Amniotic stem cell (primary cell): ENCODE measurements around the gene SOX18.
A peak's percentile ranks its signal among the peaks of the same experiment; 100 is the strongest.
"Not testable (repeated sequence)": the region's sequence is repeated elsewhere in the genome, so short reads cannot be mapped to it uniquely, and the experiment has no call there.

ENCODE experiments used
- DNase-seq: peaks from one replicate; lab custom pipeline; 2025; lab: John Stamatoyannopoulos, UW

SOX18 gene

DNA sequence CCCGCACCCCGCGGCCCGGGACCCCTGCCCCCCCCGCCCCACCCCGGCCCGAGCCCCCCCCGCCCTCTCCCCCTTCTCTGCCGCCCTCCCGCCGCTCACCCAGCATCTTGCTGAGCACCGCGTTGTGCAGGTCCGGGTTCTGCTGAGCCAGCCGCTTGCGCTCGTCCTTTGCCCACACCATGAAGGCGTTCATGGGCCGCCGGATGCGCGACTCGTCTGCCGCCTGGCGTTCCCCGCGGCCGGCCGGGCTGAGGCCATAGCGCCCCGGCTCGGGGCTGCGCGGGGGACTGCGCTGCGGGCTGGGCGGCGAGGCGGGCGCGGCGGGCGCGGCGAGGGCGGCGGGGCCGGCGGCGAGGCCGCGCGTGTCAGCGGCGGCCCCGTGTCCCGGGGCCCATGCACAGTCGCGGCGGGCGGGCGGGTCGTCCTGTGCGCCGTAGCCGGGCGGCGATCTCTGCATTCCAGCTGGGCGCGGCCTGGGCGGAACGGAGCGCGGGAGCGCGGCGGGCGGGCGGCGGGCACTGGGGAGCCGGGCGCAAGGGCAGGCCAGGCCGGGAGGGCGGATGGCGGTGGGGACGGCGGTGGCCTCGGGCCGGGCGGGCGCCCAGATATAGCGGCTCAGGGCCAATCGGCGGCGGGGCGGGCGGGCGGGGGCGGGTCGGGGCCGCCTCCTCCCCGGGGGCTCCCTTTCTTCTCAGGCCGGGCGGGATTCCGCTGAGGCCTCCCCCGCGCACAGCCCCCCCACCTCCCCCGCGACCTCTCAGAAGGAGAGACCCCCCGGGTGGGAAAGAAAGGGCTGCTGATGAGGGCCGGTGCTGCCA is at the start of gene SOX18:
SOX18 (minus strand) TSS at position 580 of the 818 bp plus-strand sequence; CDS start at position 457, 123 bp downstream.
- DNase-seq: no peak

DNA sequence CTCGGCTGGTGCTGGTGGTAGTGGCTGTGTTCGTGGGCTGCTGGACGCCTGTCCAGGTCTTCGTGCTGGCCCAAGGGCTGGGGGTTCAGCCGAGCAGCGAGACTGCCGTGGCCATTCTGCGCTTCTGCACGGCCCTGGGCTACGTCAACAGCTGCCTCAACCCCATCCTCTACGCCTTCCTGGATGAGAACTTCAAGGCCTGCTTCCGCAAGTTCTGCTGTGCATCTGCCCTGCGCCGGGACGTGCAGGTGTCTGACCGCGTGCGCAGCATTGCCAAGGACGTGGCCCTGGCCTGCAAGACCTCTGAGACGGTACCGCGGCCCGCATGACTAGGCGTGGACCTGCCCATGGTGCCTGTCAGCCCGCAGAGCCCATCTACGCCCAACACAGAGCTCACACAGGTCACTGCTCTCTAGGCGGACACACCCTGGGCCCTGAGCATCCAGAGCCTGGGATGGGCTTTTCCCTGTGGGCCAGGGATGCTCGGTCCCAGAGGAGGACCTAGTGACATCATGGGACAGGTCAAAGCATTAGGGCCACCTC is 49.1 kb upstream of the SOX18 start:
- no peak for DNase-seq

DNA sequence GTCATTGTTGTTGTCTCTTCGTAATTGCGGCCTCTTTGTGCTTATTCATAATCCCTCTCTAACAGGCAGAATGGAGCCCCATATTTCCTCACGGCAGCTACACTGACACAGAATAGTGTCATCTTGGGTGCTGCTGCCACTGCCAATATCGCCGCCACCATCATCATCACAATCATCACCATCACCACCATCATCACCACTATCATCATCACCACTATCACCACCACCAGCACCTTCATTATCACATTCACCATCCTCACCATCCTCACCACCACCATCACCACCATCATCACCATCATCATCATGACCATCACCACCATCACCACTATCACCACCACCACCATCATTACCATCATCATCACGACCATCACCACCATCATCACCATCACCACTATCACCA is 47.1 kb upstream of the SOX18 start:
- no peak for DNase-seq

DNA sequence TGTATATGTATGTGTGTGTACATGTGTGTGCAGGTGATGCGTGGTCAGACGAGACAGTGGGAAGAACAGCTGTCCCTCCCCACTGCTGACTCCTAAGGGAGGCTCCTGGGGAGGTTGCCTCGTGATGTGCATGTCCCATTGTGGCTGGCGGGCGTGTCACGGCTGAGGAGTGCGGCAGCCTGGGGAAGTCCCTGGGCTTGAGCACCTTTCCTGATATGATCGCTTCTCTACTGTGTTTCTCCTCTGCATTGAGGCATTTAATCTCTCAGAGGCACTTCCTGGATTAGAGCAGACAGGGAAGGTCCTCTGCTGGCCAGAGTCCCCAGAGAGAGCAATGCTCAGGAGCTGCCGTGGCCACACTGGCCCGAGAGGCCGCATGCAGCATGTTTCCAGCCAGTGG is 46.5 kb upstream of the SOX18 start:
- DNase-seq: no peak

DNA sequence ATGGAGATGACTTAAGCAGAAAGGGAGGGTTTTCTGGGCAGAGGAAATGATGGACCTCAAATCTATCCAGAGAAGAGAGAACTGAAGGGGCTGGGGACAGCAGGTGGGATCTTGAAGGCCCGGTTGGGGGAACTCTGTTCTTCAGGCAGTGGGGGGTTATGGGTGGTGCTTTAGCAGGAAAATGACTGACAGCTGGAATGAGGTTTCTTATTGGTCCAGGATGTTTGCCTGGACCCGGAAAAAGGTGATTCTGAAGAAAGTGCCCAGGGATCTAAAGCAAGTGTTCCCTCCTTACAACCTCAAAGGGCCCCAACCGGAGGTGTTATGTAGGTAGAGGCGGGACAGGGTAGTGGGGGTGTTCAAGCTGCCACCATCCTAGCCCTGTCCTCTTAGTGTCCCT is 46.0 kb upstream of the SOX18 start:
- DNase-seq: no peak

DNA sequence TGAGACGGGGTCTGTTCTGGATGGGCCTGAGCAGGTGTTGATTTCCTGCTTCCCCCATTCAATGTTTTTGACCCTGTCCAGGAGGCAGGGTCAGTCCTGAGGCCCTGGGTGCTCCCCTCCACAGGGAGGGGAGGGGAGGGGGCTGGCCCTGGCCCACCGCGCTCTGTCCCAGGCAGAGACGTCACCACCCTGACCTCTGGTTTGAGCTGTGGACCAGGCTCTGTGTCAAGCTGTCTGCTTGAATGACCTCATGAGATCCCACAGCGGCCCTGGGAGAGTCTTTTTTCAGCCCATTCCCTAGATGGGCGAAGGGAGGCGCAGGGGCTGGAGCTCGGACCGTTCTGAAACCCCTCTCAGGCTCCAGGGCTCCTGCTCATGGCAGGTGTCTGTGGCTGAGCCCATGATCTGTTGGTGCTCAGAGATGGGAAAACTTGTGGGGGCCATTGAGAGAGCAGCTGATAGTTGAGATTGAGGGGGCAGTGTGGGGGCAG is 43.6 kb upstream of the SOX18 start:
- DNase-seq: no peak

DNA sequence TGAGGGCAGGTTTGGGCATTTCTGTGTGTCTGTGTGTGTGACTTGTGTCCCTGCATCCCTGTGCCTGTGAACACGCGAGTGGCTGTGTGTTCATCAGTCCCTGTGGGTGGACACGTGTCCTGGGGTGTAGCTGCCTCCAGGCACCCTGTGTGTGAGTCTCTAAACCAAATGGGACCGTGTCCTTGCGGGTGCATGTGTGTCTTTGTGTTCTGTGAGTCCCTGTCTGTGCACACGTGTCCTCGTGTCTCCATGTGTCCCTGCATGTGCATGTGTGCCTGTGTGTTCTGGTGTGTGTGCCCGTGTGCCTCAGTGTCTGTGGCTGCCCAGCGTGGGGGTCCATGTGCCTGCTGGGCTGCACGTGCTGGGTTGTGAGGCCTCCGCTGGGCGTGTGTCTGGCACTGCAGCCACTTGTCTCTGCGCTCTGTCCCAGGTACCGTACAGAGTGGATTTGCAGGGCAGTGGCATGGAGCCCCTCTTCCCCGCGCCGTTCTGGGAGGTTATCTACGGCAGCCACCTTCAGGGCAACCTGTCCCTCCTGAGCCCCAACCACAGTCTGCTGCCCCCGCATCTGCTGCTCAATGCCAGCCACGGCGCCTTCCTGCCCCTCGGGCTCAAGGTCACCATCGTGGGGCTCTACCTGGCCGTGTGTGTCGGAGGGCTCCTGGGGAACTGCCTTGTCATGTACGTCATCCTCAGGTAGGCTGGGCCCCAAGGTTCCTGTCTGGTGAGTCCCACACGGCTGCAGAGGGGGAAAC is 43.0 kb upstream of the SOX18 start:
- DNase-seq: no peak

DNA sequence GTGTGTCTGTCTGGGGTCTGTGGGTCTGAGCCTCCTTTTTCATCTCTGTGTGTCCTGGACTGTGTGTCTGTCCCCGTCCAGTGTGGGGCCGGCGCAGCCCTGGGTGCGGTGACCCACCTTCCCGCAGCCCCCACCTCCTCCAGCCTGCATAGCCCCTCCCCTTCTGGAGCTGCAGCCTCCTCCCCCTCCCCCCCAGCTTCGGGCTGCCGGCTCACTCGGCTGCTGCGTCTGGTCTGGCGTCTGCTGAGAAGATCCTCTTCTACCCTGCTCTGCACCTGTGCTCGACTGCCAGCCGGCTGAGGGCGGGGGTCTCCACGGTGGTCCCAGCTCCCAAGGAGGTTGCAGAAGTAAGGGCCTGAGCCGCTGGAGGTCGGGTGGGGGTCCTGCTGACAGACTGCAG is 42.3 kb upstream of the SOX18 start:
- no peak for DNase-seq

DNA sequence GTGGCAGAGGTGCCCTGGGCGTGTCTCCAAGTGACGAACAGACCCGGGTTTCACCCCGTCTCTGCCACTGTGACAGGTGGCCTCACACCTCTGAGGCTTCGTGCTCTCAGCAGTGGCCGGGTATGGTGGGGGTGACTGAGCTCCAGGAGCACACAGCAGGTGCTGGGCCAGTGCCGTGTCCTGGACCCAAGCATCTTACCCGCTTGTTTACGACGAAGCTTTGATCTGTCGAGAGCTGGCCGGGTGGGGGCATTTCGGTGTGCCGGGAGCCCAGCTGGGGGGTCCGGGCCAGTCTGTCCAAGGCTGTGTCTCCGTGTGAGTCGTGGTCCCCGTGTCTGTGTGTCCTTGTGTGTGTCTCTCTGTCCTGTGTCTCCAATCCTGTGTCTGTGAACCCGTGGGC is 41.9 kb upstream of the SOX18 start:
- no peak for DNase-seq

DNA sequence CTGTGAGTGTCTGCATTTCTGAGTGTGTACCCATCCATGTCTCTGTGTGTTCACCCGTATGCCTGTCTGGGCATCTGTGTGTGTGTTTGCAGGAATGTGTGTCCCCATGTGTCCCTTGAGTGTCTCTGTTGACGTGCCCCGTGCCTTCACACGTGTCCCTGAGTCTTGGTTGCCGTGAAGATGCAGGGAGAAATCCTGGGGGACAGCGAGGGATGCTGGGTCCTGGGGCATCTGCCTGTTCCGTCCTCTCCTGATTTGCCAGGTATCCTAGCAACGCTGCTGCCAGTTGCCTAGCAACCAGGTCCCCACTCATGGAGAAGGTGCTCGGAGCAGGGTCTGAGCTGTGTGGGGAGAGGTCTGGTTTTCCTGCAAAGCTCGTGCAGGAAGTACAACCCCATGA is 40.7 kb upstream of the SOX18 start:
- no peak for DNase-seq

DNA sequence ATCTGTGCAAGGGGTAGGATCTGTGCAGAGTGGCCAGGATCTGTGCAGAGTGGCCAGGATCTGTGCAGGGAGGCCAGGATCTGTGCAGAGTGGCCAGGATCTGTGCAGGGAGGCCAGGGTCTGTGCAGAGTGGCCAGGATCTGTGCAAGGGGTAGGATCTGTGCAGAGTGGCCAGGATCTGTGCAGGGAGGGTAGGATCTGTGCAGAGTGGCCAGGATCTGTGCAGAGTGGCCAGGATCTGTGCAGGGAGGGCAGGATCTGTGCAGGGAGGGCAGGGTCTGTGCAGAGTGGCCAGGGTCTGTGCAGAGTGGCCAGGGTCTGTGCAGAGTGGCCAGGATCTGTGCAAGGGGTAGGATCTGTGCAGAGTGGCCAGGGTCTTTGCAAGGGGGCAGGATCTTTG is 39.1 kb upstream of the SOX18 start:
- not testable (repeated sequence) for DNase-seq

DNA sequence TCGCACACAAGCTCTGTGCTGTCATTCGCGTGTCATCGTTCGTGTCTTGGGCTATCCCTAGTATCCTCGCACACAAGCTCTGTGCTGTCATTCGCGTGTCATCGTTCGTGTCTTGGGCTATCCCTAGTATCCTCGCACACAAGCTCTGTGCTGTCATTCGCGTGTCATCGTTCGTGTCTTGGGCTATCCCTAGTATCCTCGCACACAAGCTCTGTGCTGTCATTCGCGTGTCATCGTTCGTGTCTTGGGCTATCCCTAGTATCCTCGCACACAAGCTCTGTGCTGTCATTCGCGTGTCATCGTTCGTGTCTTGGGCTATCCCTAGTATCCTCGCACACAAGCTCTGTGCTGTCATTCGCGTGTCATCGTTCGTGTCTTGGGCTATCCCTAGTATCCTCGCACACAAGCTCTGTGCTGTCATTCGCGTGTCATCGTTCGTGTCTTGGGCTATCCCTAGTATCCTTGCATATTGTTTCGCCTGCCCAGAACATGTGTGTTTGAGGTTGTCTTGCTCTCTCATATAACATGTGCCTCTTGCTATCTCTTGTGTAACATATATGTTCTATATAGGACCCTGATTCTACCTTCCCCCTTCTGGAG is 37.9 kb upstream of the SOX18 start:
- DNase-seq: not testable (repeated sequence)

DNA sequence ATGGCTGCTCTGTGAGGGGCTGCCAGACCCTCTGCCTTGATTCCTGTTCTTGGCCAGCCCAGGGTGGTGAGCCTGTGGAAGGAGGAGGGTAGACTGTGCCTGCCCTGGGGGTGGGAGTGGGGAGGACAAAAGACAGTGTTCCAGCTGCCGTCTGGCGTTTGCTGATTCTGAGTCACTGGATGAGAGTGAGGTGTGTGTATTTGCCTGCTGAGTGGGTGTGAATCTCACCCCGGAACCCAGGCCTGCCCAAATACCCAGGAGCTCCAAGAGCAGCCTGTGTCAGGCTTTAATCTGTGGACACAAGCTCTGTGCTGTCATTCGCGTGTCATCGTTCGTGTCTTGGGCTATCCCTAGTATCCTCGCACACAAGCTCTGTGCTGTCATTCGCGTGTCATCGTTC is 37.4 kb upstream of the SOX18 start:
- DNase-seq: no peak

DNA sequence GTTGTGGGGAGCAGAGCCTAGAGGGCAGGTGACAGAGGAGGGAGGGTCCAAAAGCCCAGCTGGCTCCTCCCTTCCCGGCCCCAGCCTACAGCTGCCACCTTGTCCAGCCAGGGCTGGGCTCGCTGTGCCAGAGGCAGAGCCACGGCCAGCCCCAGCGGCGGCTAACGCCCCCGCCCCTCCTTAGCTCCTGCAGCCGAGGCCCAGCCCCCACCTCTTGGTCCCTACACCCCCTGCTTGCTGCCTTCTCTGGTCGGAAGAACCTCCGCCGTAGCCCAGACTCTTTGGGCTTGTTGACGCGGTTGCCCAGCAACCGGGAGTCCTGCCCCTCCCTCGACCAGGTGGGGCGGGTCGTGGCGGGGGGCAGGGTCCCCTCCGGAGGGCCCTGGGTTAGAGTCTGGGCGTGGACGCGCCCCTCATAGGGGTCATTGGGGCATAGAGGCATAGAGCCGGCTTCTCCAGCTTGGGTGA is 35.3 kb upstream of the SOX18 start:
- DNase-seq: no peak

DNA sequence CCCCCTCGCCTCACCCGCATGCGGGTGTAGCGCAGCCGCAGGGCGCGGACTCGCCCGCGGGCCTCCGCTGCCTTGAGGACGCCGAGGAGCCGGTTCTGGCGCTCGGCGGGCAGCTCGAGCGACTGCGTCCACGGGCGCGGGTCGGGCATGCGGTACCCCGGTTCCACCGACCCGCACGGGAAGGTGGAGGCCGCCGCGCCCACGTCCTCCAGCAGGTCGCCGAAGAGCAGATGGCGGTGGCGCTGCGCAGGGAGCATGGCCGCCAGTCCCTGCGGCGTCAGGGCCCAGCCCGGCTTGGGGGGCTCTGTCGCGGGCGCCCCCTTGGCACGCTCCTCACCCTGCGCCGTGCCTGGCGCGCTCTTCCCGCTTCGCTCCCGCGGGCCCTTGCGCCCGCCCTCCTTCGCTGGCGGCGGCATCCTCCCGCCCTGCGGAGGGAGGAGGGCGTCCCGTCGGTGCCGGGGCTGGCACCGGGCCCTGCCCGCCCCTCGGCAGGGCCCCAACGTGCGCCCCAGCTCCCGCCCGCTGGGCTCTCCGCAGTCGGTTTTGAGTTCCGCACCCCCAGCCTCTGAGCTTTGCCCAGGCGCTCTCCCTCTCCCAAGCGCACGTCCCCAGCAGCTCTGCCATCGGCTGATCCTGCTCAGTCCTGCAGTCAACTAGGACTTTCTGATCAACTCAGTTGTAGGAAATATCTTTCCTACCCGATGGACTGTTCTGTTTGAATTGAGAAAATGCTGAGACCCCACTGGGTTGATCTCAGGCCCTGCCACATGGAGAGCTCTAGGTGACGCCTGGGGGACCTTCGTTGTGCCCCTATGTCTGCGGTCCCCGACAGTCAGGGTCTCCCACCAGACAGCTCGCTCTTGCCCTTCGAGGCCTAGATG is 34.6 kb upstream of the SOX18 start, which contains the start of gene LKAAEAR1:
LKAAEAR1 (minus strand) TSS at position 595 of the 881 bp plus-strand sequence; CDS start at position 416, 179 bp downstream.
- DNase-seq: no peak

DNA sequence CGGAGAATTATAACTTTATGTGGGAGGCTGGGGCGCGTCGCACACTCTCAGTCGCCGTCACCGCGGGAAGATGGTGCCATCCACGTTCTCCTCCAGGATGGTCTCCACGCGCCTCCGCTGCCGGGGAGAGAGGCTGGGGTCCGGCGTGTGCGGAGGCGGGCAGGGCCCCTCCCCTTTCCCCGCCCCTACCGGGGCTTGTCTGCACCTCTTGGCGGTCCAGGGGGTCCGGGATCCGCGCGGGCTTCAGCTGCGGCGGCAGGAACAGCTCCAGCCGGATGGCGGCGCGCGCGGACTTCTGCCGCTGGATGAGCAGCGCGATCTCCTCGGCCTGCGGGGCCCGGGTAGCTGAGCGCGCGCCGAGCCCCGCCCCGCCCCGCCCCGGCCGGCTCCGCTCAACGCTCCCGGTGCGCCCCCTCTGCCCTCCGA is 34.0 kb upstream of the SOX18 start:
- DNase-seq: peak; percentile 38

DNA sequence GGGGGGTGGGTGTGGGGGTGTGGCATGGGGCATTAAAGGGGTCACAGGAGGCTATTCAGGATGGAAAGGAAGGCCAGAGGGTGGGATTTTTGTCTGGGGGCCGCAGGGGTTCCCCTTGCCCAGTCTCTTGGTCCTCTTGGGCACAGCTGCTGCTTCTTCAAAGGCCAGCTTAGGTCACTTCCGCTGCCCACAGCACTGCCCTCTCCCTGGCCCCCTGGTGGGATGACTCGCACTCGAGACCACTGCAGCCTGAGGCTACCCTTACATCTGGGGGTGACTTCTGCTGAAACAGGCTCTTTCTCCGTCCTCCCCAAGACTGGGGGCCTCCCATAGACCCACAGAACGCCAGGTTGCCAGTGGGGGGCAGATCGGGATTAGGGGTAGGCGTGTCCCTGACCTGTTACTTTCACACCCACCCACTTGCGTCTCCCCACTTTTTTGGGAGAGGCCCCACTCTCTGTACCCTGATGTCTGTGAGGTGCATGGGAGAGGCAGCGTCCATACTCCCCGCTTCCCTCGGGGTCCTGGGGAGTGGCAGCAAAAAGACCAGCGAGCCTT is 33.5 kb upstream of the SOX18 start:
- DNase-seq: no peak

DNA sequence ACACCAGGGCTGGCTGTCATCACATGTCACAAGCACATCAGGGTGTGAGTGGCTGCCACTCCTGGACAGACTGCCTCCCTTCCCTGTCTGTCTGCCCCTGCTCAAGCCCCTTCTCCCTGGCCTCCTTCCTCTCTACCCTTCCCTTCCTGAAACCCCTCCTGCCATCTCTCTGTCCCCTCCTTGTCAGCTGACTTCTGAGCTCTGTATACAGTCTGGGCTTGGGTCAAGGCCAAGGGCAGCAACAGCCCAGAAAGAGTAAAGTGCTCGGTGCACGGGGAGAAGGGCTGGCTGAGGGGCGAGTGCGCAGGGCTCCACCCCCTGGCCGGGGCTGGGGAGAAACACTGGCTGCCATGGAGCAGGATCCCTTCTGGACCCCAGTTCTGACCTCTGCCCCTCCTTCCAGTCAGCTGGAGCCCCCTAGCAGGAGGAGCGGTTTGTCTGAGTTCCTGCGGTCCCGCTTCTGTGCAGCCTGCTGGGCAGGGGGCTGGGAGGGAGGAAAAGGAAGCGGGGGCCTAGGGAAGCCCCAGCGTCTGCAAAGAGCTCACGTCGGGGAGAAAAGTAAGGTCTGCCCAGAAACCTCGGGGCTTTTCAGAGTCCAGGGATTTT is 32.8 kb upstream of the SOX18 start:
- no peak for DNase-seq

DNA sequence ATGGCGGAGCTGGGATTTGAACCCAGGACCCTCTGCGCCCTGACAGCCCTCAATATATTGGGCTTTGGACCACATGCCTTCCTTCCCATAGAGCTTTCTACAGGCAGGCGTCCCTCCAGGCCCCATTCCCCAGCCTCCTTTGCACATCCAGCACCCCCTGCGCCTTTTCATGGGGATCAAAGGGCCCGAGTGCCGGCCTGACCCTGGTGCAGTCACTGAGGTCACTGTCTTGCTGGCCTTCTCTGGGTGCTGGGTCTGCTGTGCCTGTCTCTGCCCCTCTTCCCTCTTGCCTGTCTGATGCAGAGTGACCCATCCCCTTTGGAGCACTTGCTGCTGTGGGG is 32.2 kb upstream of the SOX18 start:
- no peak for DNase-seq

DNA sequence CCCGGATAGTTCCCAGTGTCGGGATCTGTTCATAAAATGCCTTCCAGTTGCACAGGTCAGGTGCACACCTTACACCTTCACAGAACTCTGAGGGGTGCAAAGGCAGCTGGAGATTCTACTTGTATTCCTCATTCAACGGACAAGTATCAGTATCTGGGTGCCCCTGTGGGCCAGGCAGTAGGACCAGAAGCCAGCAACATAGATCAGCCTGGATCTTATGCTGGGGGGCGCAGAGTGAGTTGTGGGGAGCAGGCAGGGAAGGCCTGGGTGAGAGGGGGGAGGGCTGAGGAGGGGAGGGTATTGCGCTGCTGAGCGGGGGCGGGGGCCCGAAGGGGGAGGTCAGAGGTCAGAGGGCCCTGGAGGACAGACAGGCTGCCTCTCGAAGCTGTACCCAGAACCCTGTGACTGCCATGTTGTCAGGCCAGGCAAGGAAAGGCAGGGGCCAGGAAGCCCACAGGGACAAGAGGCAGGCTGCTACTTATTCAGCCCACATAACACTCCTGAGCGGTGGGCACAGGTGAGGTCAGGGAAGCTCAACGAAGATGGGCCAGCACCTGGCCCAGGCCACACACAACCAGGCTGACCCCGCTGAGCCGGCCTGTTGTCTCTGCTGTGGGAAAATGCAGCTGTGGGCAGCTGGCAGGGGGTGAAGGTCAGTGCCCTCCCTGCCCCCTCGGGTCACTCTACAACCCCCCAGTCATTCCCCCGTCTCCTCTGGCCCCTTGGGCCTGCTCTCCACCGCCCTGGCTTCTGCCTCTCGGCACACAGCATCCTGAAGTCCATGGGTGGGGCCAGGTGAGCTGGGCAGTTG is 31.6 kb upstream of the SOX18 start:
- no peak for DNase-seq
